HUES48 (cell line): Measurements from ENCODE around the gene PDZD7.
A peak's percentile ranks its signal among the peaks of the same experiment; 100 is the strongest.

Experiments used
- H3K27ac ChIP-seq: one replicate; pipeline ENCODE4 v1.7.0; 2013; ENCODE audit warnings: low read depth, low read length, inconsistent platforms
- H3K27me3 ChIP-seq: 2 replicates; pipeline ENCODE4 v1.6.1; 2013; ENCODE audit warnings: mild to moderate bottlenecking, low read length; ENCODE audit not compliant: control insufficient read depth, insufficient read depth
- H3K36me3 ChIP-seq: 2 replicates; pipeline ENCODE4 v1.6.1; 2013; ENCODE audit warnings: low read length; ENCODE audit not compliant: control insufficient read depth, insufficient read depth
- H3K4me1 ChIP-seq: 2 replicates; pipeline ENCODE4 v1.6.1; 2013; ENCODE audit warnings: mild to moderate bottlenecking, low read length; ENCODE audit not compliant: control insufficient read depth, insufficient read depth
- H3K4me3 ChIP-seq: 2 replicates; pipeline ENCODE4 v1.5.1; 2013; ENCODE audit warnings: mild to moderate bottlenecking, low read depth, low read length
- H3K9ac ChIP-seq: 2 replicates; pipeline ENCODE4 v1.6.1; 2013; ENCODE audit warnings: mild to moderate bottlenecking, low read depth, low read length, moderate library complexity
- H3K9me3 ChIP-seq: 2 replicates; pipeline ENCODE4 v1.6.1; 2013; ENCODE audit warnings: low read length; ENCODE audit not compliant: control insufficient read depth, insufficient read depth

Gene PDZD7

DNA sequence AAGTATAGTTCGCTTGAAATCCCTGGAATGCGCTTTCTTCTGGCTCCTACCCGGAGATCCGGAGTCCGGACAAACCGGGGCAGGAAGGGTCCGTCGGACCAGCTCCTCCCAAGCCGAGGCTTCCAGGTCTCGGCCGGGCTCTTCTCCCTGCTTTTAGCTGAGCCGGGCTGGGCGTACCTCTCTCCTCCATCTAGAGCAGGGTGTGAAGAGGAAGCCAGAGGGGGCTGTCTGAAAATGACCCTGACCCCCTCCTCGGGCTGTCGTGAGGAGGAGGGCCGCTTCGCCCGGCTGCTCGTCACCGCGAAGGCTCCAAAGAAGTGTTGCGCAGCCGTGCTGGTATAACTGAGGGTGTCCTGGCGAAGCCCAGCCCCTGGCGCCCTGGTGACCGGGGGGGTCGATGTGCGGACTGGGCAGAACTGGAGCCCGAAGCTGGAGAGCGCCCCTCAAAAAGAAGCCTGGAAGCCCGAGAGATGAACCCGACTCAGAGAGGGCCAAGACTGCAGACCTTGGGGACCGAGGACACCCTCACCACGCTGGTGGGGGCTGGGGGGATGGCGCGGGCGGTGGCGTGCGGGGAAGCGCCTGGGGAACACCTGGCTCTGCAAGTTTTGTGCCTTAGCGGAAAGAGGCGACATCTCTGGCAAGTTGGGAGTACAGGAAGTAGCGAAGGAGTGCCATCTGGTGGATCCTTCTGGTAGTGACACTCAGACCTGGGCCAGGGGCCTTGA, 36.6 kb upstream of the PDZD7 start:
- peaks cover 80% of the 10 kb centered on the region for H3K27me3 ChIP-seq
- no peak overlapping the region for H3K9ac ChIP-seq
- no peaks in the 10 kb centered on the region for H3K36me3 ChIP-seq
- no peaks in the 10 kb centered on the region for H3K9me3 ChIP-seq
- no peak overlapping the region for H3K27ac ChIP-seq
- H3K4me1 ChIP-seq, result peaks cover 18% of the 10 kb centered on the region
- H3K4me3 ChIP-seq, result peak overlapping the region; percentile 66

DNA sequence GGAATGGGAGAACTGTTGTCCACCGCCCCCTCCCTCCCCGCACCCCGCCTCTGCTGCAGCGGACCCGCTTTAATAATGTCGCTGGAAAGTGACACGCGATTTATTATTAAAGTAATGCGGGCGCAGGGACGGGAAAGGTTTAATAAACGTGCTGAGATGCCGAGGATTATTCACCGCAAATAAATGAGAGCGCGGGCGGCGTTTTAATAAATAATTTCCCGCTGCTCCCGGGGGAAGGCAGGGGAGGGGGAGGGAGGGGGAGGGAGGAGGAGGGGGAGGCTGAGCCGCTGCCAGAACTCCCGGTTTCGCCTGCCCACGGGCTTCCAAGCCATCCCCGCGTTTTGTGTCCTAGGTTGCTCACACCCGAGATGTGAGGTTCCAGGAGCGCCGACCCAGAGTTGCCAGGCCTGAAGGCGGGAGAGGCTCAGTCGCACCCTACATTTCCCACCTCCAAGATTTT, 36.0 kb upstream of the PDZD7 start:
- peaks cover 20% of the 10 kb centered on the region for H3K4me1 ChIP-seq
- no peaks in the 10 kb centered on the region for H3K9me3 ChIP-seq
- H3K9ac ChIP-seq, result no peak overlapping the region
- H3K27ac ChIP-seq, result no peak overlapping the region
- peaks cover 80% of the 10 kb centered on the region for H3K27me3 ChIP-seq
- H3K4me3 ChIP-seq, result peak overlapping the region; percentile 66
- no peaks in the 10 kb centered on the region for H3K36me3 ChIP-seq

DNA sequence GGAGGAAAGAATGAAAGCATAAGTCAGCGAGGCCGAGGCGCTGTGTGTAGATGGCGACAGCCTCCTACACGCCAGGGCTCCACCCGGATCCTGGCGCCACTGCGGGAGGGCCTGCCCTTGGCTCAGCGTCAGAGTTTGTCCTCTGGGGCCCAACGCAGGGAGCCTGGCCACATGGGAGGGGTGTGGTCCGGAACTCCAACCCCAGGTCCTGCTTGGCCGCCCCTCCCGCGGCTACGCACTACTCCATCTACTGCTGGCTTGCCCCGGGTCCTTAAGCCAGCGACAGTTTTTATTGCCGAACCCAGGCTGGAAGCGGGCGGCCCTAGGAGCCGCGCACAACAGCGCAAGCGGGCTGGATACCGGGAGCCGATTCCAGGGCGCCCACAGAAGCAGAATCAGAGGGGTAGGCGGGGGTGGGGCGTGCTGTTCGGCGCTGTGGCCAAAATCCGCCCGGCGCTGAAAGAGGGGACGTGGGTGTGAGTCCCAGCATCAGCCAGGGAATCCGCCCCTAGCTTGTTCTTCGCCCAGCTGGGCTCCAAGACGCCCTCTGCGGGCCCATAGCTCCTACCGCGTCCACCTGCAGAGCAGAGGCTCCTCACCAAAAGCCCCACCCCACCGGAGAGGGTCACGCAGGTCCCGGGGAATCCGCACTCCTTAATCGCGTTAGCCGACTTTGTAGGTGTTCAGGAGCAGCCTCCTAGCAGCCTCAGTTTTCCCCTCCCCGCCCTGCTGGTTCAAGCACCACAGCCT, 35.4 kb upstream of the PDZD7 start:
- H3K4me1 ChIP-seq, result peaks cover 25% of the 10 kb centered on the region
- peak overlapping the region; percentile 66 for H3K4me3 ChIP-seq
- no peaks in the 10 kb centered on the region for H3K36me3 ChIP-seq
- no peaks in the 10 kb centered on the region for H3K9me3 ChIP-seq
- H3K27ac ChIP-seq, result no peak overlapping the region
- no peak overlapping the region for H3K9ac ChIP-seq
- H3K27me3 ChIP-seq, result peaks cover 80% of the 10 kb centered on the region

DNA sequence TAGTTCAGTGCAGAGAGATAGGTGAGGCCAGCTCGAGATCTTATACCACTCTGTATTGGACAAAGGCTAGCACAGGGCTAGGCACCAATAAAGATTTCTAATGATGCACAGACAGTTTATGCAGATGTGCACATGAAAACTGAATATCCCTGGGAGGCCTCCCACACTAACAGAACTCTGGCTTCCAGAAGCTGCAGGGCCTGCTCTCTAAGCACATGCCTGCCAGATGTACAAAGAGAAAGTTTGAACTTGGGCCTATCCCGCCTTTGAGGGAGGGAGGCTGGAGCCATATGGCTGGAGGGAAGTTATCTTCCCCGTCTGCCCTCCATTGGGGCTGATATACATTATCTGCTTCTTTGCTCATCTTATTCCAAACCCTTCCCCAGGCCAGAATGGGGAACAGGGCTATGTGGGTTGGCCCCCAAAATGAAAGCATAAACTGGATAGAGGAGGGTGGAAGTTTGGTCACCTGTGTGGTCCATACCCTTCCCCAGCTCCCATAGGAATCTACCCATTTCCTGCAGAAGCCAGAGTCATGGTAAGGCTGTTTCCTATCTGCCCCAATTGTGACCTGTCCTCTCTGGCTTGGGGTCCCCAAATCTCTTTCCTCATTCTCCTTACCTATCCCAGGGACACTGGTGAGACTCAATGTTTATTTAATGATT, 34.7 kb upstream of the PDZD7 start:
- no peaks in the 10 kb centered on the region for H3K36me3 ChIP-seq
- peaks cover 25% of the 10 kb centered on the region for H3K4me1 ChIP-seq
- peaks cover 78% of the 10 kb centered on the region for H3K27me3 ChIP-seq
- H3K9me3 ChIP-seq, result no peaks in the 10 kb centered on the region
- no peak overlapping the region for H3K9ac ChIP-seq
- H3K27ac ChIP-seq, result no peak overlapping the region
- H3K4me3 ChIP-seq, result peak overlapping the region; percentile 66; the same call in 1 of the 2 replicates

DNA sequence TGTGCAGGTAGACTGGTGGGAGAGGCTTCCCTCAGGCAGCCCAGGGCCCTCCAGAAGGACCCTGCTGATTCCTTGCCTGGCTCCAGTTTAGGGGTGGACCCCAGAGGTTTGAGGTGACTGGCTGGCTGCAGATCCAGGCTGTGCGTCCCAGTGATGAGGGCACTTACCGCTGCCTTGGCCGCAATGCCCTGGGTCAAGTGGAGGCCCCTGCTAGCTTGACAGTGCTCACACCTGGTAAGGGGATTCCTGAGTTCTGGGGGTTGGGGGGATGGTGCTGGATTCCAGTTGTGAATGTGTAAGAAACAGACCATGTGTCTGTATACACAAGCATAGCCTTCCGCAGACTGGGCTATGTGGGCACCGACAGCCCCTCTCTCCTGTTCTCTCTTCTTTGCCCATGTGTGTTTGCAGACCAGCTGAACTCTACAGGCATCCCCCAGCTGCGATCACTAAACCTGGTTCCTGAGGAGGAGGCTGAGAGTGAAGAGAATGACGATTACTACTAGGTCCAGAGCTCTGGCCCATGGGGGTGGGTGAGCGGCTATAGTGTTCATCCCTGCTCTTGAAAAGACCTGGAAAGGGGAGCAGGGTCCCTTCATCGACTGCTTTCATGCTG, 33.6 kb upstream of the PDZD7 start:
- Histone ChIP-seq H3K27ac (no peak overlapping the region), H3K4me1 (peaks cover 29% of the 10 kb centered on the region), H3K4me3 (no peak overlapping the region), H3K36me3 (no peaks in the 10 kb centered on the region), H3K9ac (no peak overlapping the region), H3K9me3 (no peaks in the 10 kb centered on the region), H3K27me3 (peaks cover 71% of the 10 kb centered on the region)

DNA sequence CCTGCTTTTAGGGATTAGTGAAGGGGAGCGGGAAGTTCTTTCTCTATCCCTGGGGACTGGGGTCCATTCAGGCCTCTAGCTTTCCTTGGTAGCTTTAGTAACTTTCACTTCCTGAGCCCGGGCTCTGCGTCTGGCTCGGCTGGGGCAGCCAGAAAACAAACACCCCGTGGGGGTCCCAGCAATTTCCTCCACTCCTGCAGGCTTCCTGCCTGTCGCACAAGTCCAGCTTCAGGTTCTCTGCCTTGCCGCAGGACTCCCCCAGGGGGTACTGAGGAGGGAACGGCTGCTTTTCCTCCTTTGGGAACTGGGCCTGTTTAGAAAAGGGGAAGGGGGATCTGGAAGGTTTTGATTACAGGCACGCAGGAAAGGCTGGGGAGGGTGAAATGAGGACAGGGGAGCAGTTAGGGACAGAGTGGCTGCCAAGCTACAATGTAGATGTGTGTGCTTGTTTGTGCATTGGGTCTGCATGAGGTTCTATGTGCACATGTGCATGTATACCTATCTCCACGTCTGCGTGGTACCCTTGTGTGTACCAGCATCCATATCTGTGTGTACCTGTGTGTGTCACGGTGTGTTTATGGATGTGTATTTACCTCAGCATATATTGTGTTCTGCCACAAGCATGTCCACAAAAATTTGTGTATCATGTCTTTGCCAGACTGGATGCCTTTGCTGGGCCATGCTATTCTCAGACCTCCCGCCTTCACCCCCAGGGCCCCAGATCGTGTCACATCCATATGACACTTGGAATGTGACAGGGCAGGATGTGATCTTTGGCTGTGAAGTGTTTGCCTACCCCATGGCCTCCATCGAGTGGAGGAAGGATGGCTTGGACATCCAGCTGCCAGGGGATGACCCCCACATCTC, 32.9 kb upstream of the PDZD7 start:
- Histone ChIP-seq H3K9ac (no peak overlapping the region), H3K36me3 (no peaks in the 10 kb centered on the region), H3K27me3 (peaks cover 67% of the 10 kb centered on the region), H3K4me1 (peaks cover 31% of the 10 kb centered on the region), H3K9me3 (no peaks in the 10 kb centered on the region), H3K4me3 (no peak overlapping the region), H3K27ac (no peak overlapping the region)

DNA sequence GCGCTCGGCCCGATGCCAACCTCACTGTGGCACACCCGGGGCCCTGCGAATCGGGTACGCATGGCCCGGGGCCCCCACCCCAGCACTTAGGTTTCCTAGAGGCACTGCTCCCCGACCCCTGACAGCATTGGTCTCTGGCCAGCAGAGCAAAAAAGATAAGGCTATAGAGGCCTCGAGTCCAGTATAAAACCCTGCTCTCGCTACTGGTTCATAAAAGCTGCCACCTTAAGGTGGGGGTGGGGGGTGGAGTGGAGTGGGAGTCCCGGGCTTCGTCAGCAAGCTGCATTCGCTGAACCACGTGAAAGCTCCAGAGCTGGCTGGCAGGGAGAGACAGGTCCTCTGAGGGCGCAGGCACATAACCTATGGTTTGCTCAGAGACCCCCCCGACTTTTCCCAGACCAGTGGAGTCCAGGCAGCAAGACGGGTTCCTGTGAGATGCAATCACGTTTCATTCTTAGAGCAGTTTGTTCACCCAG, 32.2 kb upstream of the PDZD7 start:
- Histone ChIP-seq H3K27me3 (peaks cover 67% of the 10 kb centered on the region), H3K4me3 (peak overlapping the region; percentile 96; the same call in 1 of the 2 replicates), H3K36me3 (no peaks in the 10 kb centered on the region), H3K4me1 (peaks cover 31% of the 10 kb centered on the region), H3K9ac (no peak overlapping the region), H3K27ac (no peak overlapping the region), H3K9me3 (no peaks in the 10 kb centered on the region)

DNA sequence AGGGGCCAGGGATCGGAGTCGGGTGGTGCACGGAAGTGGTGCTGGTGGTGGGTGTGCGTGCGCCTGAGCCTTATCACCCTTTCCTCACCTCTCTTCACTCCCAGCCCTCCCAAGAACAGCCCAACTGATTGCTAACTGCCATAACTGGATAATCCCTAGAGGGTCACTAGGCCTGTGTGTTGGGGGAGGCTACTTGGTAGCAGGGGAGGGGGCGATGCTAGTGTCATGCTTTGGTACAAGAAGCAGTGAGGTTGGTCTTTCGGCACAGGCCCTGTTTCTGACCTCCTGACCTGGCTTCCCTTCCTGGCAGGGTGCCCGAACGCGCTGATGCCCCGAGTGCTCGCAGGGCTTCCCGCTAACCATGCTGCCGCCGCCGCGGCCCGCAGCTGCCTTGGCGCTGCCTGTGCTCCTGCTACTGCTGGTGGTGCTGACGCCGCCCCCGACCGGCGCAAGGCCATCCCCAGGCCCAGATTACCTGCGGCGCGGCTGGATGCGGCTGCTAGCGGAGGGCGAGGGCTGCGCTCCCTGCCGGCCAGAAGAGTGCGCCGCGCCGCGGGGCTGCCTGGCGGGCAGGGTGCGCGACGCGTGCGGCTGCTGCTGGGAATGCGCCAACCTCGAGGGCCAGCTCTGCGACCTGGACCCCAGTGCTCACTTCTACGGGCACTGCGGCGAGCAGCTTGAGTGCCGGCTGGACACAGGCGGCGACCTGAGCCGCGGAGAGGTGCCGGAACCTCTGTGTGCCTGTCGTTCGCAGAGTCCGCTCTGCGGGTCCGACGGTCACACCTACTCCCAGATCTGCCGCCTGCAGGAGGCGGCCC, 31.5 kb upstream of the PDZD7 start:
- Histone ChIP-seq H3K36me3 (no peaks in the 10 kb centered on the region), H3K27me3 (peaks cover 64% of the 10 kb centered on the region), H3K9ac (no peak overlapping the region), H3K4me1 (peaks cover 31% of the 10 kb centered on the region), H3K9me3 (no peaks in the 10 kb centered on the region), H3K27ac (no peak overlapping the region), H3K4me3 (peak overlapping the region; percentile 96)

DNA sequence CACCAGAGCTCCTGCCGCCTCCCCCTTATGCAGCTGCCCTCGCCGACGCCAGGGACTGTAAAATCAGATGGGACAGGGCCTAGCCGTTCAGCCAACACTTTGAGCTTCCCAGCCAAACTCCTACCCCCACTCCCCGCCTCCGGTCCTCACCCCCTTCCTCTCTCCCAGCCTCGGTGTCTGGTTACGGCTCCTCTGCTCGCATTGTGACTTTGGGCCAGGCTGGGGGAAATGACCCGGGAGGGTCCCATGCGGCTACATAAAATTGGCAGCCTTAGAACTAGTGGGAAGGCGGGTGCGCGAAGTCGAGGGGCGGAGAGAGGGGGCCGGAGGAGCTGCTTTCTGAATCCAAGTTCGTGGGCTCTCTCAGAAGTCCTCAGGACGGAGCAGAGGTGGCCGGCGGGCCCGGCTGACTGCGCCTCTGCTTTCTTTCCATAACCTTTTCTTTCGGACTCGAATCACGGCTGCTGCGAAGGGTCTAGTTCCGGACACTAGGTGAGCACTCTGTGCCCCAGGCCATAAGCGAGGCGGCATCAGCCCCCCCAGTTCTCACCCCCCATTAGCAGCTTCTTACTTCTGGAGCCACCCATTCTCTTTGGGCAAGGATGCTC, 30.8 kb upstream of the PDZD7 start, which contains the start of gene KAZALD1:
KAZALD1 (plus strand) TSS at position 366 of the 608 bp plus-strand sequence. CDS start 604 bp downstream, outside the sequence.
- Histone ChIP-seq H3K4me1 (peaks cover 31% of the 10 kb centered on the region), H3K9me3 (no peaks in the 10 kb centered on the region)

More for the DNA sequence above, 30.8 kb upstream of the PDZD7 start, which contains the start of gene KAZALD1:
- peak within 1 kb of the TSS; percentile 96 for H3K4me3 ChIP-seq
- peaks cover 57% of the 10 kb centered on the region for H3K27me3 ChIP-seq
- H3K27ac ChIP-seq, result peak within 1 kb of the TSS; percentile 92
- 0 out of 2 replicates have a peak, but pooled peaks cover 4% of the 10 kb centered on the region for H3K36me3 ChIP-seq
- peak within 1 kb of the TSS; percentile 78 for H3K9ac ChIP-seq
